ENCODE data around the gene BLM. TPM values are rescaled to one million over a fixed set of nuclear protein-coding genes. Genes with fewer than 3 reads are reported as not detected.

BLM gene
- total and polyA plus RNA-seq, 2 of the 13 experiments (the other 11 are each of a cell fraction or from before 2014, with no cell fraction given), result 5.1 to 11.8 TPM

DNA sequence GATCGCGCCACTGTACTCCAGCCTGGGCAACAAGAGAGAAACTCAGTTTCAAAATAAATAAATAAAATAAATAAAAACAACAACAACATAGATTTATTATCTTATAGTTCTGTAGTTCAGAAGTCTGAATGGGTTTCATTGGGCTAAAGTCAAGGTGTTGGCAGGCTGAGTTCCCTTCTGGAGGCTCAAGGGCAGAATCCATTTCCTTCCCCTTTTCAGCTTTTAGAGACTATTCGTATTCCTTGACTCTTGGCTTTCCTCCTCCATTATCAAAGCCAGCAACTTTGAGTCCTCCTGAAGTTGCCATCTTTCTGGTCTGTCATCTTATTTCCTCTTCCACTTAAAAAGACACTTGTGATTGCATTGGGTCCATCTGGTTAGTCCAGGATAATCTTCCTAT, 12.1 kb downstream of the BLM start (continued):
- TF ChIP-seq ZNF562 (CRISPR knock-in tag; IDR thresholded peaks at IDR 0.05; ENCODE audit: borderline replicate concordance), result no peak

DNA sequence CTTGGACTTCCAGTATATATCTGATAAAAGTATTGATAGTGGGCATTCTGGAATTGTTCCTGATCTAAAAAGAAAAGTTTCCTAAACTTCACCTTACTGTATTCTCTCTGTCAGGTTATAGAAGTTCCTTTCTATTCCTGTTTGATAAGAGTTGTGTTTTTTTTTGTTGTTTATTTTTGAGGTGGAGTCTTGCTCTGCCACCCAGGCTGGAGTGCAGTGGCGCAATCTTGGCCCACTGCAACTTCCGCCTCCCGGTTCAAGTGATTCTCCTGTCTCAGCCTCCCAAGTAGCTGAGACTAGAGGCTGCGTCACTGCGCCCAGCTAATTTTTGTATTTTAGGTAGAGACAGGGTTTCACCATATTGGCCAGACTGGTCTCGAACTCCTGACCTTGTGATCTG, 13.1 kb downstream of the BLM start:
- Histone ChIP-seq H3K79me2 (ENCODE audit: insufficient read depth, low read length) (no peaks in the 10 kb centered on the region), H3K4me3 (replicated peaks in 1 of 3; ENCODE audit: insufficient read depth in 1 of 3, low read depth in 2 of 3, low read length in 3 of 3) (no peak overlapping the region), H4K20me1 (ENCODE audit: insufficient read depth, low read length) (no peaks in the 10 kb centered on the region), H3K27ac (ENCODE audit: extremely low read length, insufficient read depth, low read length) (no peak overlapping the region), H3K36me3 (replicated peaks in 1 of 2; ENCODE audit: control insufficient read depth in 1 of 2, insufficient read depth in 2 of 2, low read length in 2 of 2) (no peaks in the 10 kb centered on the region), H3K4me1 (ENCODE audit: insufficient read depth, low read length) (no peaks in the 10 kb centered on the region), H3K4me2 (ENCODE audit: low read depth, low read length) (no peak overlapping the region), H2AFZ (ENCODE audit: low read length) (no peak overlapping the region), H3K9me3 (ENCODE audit: low read length) (no peaks in the 10 kb centered on the region), H3K9ac (ENCODE audit: insufficient read depth, low read depth, low read length) (no peak overlapping the region), H3K27me3 (ENCODE audit: control insufficient read depth in 1 of 2, insufficient read depth in 2 of 2, low read length in 2 of 2) (no peaks in the 10 kb centered on the region)
- in situ Hi-C loops (cut with HindIII; ENCODE audit: extremely low pct_ligation_motif_present, low pct_unique_long_range_greater_than_20kb) (no loop called here), intact Hi-C loops (cut with micrococcal nuclease; ENCODE audit: unreplicated experiment) (no loop called here)
- TF ChIP-seq RFX1 (IDR thresholded peaks at IDR 0.05), result no peak
- no peak for TF ChIP-seq TP53 (CRISPR knock-in tag; conservative IDR thresholded peaks at IDR 0.05)
- TF ChIP-seq DNMT3B (CRISPR knock-in tag; conservative IDR thresholded peaks at IDR 0.05), result no peak
- no peak for TF ChIP-seq NONO (IDR thresholded peaks at IDR 0.05)
- no peak for TF ChIP-seq NONO (CRISPR knock-in tag; conservative IDR thresholded peaks at IDR 0.05)
- no peak for TF ChIP-seq ASH2L (IDR thresholded peaks at IDR 0.05; ENCODE audit: insufficient read length, low read depth, low read length)
- no peak for TF ChIP-seq EP300 (IDR thresholded peaks at IDR 0.05; ENCODE audit: low read depth in 2 of 2, low read length in 2 of 2)
- TF ChIP-seq EP300 (CRISPR knock-in tag; IDR thresholded peaks at IDR 0.05; ENCODE audit: borderline replicate concordance), result no peak
- TF ChIP-seq SALL2 (CRISPR knock-in tag; IDR thresholded peaks at IDR 0.05), result no peak
- DNase-seq (ENCODE audit: low spot score) (no peak), FAIRE-seq (no peak), ATAC-seq (no peak)
- POLR2A ChIA-PET, result no interaction called here
- CTCF ChIA-PET (ENCODE audit: low intra/inter-chr PET ratio, low total read pairs), result no interaction called here
- 94% methylated on average over 6 of the region's 6 CpGs for WGBS (ENCODE audit: low lambda C conversion rate)
- no TSS peak for BruUV-seq (replicated peaks)

Measured in HepG2 (cell line).